GM12892 (cell line): ENCODE data around the gene GNA15.

Experiments used
- DNase-seq: peaks from one replicate; pipeline ENCODE4 v3.0.0; 2011; ENCODE audit not compliant: insufficient read length
- FAIRE-seq: peaks from 2 replicates; lab custom pipeline; 2011; peaks lifted over from hg19 to GRCh38; lab: Jason Lieb, UNC
- POLR2A ChIP-seq: IDR thresholded peaks from 2 replicates; pipeline ENCODE4 v1.6.1; 2011; ENCODE audit warnings: low read depth, low read length, control low read depth
- POLR2AphosphoS5 ChIP-seq: IDR thresholded peaks from 2 replicates; pipeline ENCODE4 v1.6.1; 2011; ENCODE audit warnings: low read depth, low read length, control low read depth
- TAF1 ChIP-seq: IDR thresholded peaks from 2 replicates; pipeline ENCODE4 v1.6.1; 2011; ENCODE audit warnings: low read depth, mild to moderate bottlenecking, control low read depth, low read length, borderline replicate concordance

The GNA15 gene

GRCh38 chr19:3110126-3110825 lies 25.6 kb upstream of the GNA15 start:
- DNase-seq, result no peak
- FAIRE-seq, result no peak
- TF ChIP-seq TAF1 (no peak), POLR2AphosphoS5 (no peak), POLR2A (no peak)

- FAIRE-seq, result no peak
- TF ChIP-seq POLR2A, result no peak
- TF ChIP-seq TAF1, result no peak
- no peak for DNase-seq
Measured at GRCh38 chr19:3111586-3112247, 24.1 kb upstream of the GNA15 start.

- FAIRE-seq, result no peak
- no peak for TF ChIP-seq POLR2AphosphoS5
- TF ChIP-seq POLR2A, result no peak
- TF ChIP-seq TAF1, result no peak
- no peak for DNase-seq
Measured at GRCh38 chr19:3112375-3113099, 23.3 kb upstream of the GNA15 start.

GRCh38 chr19:3113100-3114017 lies 22.5 kb upstream of the GNA15 start:
- FAIRE-seq, result no peak

GRCh38 chr19:3114018-3114726 lies 21.7 kb upstream of the GNA15 start:
- no peak for TF ChIP-seq TAF1
- no peak for TF ChIP-seq POLR2AphosphoS5
- no peak for TF ChIP-seq POLR2A
- FAIRE-seq (no peak), DNase-seq (no peak)

More at GRCh38 chr19:3113100-3114017, 22.5 kb upstream of the GNA15 start:
- TF ChIP-seq TAF1 (no peak), POLR2AphosphoS5 (no peak), POLR2A (no peak)
- no peak for DNase-seq

GRCh38 chr19:3114811-3115210 lies 21.0 kb upstream of the GNA15 start:
- FAIRE-seq (no peak), DNase-seq (no peak)
- TF ChIP-seq TAF1 (no peak), POLR2AphosphoS5 (no peak), POLR2A (no peak)

GRCh38 chr19:3115411-3115810 lies 20.4 kb upstream of the GNA15 start:
- TF ChIP-seq POLR2AphosphoS5, result no peak
- TF ChIP-seq POLR2A, result no peak
- no peak for TF ChIP-seq TAF1
- no peak for DNase-seq
- no peak for FAIRE-seq

- DNase-seq (no peak), FAIRE-seq (no peak)
- TF ChIP-seq POLR2A, result no peak
- TF ChIP-seq TAF1, result no peak
- no peak for TF ChIP-seq POLR2AphosphoS5
Measured at GRCh38 chr19:3115916-3116602, 19.8 kb upstream of the GNA15 start.

GRCh38 chr19:3116621-3117020 lies 19.2 kb upstream of the GNA15 start:
- FAIRE-seq, result no peak
- no peak for TF ChIP-seq TAF1

GRCh38 chr19:3117716-3118115 lies 18.1 kb upstream of the GNA15 start:
- no peak for FAIRE-seq
- TF ChIP-seq TAF1 (no peak), POLR2A (no peak), POLR2AphosphoS5 (no peak)

More at GRCh38 chr19:3116621-3117020, 19.2 kb upstream of the GNA15 start:
- DNase-seq, result no peak

More at GRCh38 chr19:3117716-3118115, 18.1 kb upstream of the GNA15 start:
- DNase-seq, result no peak
